ENCODE data around the gene FAM98C.

The FAM98C gene

DNA sequence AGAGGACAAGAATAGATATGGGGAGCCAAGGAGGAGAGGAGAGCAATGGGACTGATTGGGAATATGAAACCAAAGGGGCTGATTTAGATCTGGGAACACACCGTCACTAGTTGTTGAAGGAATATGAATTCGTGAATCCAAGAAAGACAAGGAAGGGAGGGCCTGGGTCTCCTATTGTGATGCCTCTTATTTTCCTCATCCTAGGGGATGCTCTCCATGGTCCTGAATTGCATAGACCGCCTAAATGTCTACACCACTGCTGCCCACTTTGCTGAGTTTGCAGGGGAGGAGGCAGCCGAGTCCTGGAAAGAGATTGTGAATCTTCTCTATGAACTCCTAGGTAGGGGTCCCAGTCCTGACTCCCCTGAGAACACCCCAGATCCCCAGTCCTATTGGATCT is 52.1 kb downstream of the FAM98C start:
- no peak for DNase-seq (ENCODE audit: low read depth in 2 of 2)

DNA sequence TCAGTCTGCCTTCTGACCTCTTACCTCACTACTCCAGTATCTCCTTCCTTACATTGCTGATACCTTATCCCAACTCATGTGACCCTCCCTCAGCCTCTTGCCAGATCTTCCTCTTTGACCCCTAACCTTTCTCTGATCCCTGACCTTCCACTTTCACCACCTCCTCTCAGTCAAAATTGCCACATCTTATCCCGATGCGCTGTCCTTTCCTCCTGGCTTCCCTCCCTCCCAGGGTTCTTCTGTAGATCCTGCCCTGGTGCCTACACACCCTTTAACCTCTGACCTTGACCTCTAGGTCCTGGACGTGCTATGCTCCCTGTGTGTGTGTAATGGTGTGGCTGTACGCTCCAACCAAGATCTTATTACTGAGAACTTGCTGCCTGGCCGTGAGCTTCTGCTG is 54.3 kb downstream of the FAM98C start:
- DNase-seq (ENCODE audit: low read depth in 2 of 2) = no peak

DNA sequence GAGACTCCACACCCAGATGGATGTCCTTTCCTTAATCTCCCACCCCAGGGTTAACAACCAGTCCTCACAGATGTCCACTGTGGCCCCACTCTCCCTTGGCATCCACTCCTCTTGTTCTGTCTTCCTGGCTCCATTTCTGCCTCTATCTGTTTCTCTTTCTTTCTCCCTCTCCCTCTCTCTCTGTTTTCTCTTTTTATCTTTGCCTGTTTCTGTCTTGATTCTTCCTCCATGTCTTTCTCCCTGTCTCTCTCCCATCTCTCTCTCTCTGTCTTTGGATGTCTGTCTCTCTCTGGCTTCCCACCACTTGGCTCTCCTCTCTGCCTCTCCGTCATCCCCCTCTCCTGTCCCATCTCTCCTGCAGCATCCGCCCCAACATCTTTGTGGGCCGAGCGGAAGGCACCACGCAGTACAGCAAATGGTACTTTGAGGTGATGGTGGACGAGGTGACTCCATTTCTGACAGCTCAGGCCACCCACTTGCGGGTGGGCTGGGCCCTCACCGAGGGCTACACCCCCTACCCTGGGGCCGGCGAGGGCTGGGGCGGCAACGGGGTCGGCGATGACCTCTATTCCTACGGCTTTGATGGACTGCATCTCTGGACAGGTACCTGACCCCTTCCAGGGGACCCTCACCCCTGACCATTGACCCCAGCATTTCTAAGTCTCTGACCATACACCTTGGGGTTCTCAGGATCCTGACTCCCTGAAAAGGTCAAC is 55.0 kb downstream of the FAM98C start:
- no peak for DNase-seq (ENCODE audit: low read depth in 2 of 2)

Measured in stimulated activated CD8-positive, alpha-beta memory T cell treated with anti-CD3 and anti-CD28 coated beads, Interleukin-2, amount 100 ng/mL, for 1 hour (primary cell).